Measurements from ENCODE around the gene TMED9. TPM values are rescaled to one million over a fixed set of nuclear protein-coding genes. Genes with fewer than 3 reads are reported as not detected.
A peak's percentile ranks its signal among the peaks of the same experiment; 100 is the strongest.

TMED9 gene
- total RNA-seq = 100 to 1,000 TPM in 3 of 4 donors, 10 to 100 TPM in 1; 96.5 to 141 (median 119) TPM

DNA sequence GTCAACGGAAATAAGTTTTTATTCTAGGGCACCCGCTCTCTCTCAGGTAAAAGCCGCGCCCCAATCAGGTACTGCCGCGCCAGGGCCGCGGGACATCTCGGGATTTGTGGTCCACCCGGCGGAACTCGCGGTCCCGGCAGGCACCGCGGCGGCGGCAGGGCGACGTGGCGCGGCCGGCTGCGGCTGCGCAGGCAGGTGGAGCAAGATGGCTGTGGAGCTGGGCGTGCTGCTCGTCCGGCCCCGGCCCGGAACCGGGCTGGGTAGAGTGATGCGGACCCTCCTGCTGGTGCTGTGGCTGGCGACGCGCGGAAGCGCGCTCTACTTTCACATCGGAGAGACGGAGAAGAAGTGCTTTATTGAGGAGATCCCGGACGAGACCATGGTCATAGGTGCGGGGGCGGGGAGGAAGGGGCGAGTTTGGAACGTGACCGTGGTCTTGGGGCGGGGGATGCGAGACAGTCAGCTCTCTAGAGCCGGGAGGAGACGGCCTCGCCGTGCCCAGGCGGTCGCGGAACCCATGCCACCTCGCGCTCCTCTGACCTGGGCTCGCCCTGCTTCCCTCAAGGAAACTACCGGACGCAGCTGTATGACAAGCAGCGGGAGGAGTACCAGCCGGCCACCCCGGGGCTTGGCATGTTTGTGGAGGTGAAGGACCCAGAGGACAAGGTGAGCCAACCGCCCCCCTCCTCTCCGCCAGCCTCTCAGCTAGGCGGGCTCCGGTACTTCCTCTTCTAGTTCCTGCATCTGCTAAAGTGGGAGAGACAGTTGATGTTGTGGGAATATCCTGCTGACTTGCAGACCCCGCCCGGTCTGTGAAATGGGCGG is at the start of gene TMED9:
TSS of gene TMED9 (plus strand) at position 194 of the 825 bp plus-strand sequence. CDS start at position 206, 12 bp downstream.
- peak within 1 kb of the TSS; percentile 81 to 92 (median 82) for H3K4me3 ChIP-seq
- DNase-seq = peak; percentile 58
- peaks cover 18 to 37% (median 35%) of the 10 kb centered on the region in 3 donors for H3K36me3 ChIP-seq
- no peaks in the 10 kb centered on the region for H3K9me3 ChIP-seq
- 0 to 2% methylated on average over 7 to 25 of the region's 71 CpGs for WGBS, 2 donors
- H3K27ac ChIP-seq = peak within 1 kb of the TSS; percentile 77 to 92 (median 89)
- intact Hi-C loops (cut with DNase I) = no loop called here
- peak in 3 of 4 donors; percentile 77 to 92 (median 87) for TF ChIP-seq POLR2A (IDR thresholded peaks at IDR 0.05)
- TF ChIP-seq, protein P1, sequence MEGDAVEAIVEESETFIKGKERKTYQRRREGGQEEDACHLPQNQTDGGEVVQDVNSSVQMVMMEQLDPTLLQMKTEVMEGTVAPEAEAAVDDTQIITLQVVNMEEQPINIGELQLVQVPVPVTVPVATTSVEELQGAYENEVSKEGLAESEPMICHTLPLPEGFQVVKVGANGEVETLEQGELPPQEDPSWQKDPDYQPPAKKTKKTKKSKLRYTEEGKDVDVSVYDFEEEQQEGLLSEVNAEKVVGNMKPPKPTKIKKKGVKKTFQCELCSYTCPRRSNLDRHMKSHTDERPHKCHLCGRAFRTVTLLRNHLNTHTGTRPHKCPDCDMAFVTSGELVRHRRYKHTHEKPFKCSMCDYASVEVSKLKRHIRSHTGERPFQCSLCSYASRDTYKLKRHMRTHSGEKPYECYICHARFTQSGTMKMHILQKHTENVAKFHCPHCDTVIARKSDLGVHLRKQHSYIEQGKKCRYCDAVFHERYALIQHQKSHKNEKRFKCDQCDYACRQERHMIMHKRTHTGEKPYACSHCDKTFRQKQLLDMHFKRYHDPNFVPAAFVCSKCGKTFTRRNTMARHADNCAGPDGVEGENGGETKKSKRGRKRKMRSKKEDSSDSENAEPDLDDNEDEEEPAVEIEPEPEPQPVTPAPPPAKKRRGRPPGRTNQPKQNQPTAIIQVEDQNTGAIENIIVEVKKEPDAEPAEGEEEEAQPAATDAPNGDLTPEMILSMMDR (IDR thresholded peaks at IDR 0.05) = peak in 4 of 6 experiments; percentile 20 to 45 (median 34)
- H3K27me3 ChIP-seq = peaks cover 0 to 27% (median 0%) of the 10 kb centered on the region in 4 donors
- peaks cover 9 to 24% (median 11%) of the 10 kb centered on the region in 3 donors for H3K4me1 ChIP-seq

DNA sequence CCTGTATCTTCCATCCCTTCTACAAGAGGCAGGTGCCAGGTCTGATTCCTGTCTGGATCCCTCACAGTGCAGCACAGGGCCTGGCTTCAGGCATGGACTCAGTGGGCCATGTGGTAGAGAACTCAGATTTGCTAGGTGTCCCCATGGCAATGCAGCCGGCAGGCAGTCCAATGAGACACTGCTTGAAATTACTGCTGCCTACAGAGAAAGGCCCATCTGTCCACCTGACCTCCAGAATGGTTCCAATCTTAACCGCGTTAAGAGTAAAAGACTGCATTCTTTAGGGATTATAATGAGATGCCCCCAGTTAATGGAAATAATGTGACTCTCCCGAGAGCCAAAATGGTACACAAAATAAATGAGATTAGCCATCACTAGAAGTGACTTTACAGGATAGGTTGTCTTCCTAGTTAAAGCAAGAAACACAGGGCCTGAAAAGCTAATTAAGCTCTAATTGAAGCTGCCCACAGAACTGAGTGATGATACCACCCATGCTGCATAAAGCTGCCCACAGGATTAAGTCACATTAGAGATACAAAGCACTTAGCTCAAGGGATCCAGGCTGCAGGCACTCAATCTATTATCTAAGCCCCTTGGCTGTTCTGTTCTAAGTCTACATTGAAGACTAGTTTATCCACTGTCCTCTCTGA is 49.1 kb upstream of the TMED9 start:
- no peak overlapping the region for H3K4me3 ChIP-seq
- peaks cover 0 to 15% (median 0%) of the 10 kb centered on the region in 3 donors for H3K36me3 ChIP-seq
- H3K27ac ChIP-seq = peak overlapping the region in 1 of 4 donors; percentile 9
- DNase-seq = no peak
- TF ChIP-seq, protein P1 (IDR thresholded peaks at IDR 0.05) = no peak
- TF ChIP-seq POLR2A (IDR thresholded peaks at IDR 0.05) = no peak
- WGBS, 2 donors = 86 to 96% methylated on average over 2 to 3 of the region's 4 CpGs
- intact Hi-C loops (cut with DNase I) = no loop called here
- no peaks in the 10 kb centered on the region for H3K9me3 ChIP-seq
- peaks cover 39 to 94% (median 65%) of the 10 kb centered on the region in 3 donors for H3K4me1 ChIP-seq
- H3K27me3 ChIP-seq = no peaks in the 10 kb centered on the region

DNA sequence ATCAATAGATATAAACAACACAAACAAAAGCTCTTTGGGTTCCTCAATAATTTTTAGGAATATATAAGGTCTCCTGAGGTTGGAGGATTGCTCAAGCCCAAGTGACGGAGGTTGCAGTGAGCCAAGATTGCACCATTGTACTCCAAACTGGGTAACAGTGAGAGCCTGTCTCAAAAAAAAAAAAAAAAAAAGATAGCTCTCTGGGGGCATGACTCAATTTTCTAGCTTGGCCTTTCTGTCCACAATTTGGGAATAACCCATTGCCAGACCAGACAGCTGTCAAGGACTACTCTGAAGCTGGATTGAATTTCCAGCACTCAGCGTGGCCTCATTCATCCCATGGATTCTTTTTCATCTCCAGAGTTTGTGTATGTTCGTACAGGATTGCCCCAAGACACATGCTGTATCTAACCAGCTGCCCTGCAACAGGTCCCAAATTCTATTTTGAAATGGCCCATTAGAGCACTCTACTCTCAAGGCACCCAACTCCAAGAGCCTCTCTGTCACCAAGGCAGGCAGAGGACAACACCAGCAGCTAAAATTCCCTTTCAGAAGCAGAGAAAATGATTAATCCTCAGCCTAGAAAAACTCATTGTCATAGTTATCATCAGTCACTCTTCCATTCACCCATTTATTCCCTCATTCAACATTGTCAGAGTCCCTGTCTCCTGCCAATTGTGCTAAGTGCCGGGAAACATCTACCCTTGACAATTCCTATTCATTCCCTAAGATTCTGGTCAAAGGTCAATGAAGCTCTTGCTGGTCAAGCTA is 46.3 kb upstream of the TMED9 start:
- Histone ChIP-seq H3K9me3 (no peaks in the 10 kb centered on the region), H3K4me1 (peaks cover 30 to 92% (median 50%) of the 10 kb centered on the region in 3 donors), H3K4me3 (peak overlapping the region in 1 of 4 donors; percentile 16), H3K36me3 (peaks cover 0 to 10% (median 0%) of the 10 kb centered on the region in 3 donors), H3K27ac (peak overlapping the region; percentile 73 to 94 (median 86)), H3K27me3 (no peaks in the 10 kb centered on the region)
- no peak for DNase-seq
- 28 to 39% methylated on average over 4 of the region's 4 CpGs for WGBS, 2 donors
- no peak for TF ChIP-seq POLR2A (IDR thresholded peaks at IDR 0.05)
- TF ChIP-seq, protein P1 (IDR thresholded peaks at IDR 0.05) = no peak
- intact Hi-C loops (cut with DNase I) = no loop called here

DNA sequence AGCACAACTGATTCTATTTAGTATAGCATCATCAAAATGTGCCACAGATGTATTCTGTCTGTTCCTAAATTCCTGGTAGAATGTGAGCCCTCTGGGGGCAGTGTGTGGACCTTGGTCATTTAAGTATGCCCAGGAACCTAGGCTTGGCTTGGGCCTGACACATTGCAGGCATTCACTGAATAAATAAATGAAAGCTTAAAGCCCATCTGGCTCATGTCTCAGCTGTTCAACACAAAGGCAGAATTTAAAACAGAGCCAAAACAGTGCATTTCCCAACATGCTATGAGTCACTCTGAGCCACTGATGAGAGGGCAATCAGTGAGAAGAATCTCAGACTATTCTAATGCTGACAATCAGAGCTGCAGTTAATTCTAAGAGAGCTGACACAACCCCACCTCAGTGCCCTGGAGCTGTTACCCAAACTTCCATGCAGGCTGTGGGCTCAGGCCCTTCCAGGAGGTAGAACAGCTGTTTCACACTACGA is 45.7 kb upstream of the TMED9 start:
- H3K4me3 ChIP-seq = peak overlapping the region in 1 of 4 donors; percentile 16
- no peak for TF ChIP-seq POLR2A (IDR thresholded peaks at IDR 0.05)
- TF ChIP-seq, protein P1 (IDR thresholded peaks at IDR 0.05) = no peak
- intact Hi-C loops (cut with DNase I) = no loop called here
- H3K9me3 ChIP-seq = no peaks in the 10 kb centered on the region
- 67% methylated on average over 1 of the region's 1 CpG; no CpG with 5 or more reads in 1 of the 2 donors for WGBS, 2 donors
- peak overlapping the region; percentile 73 to 94 (median 86) for H3K27ac ChIP-seq
- DNase-seq = no peak
- no peaks in the 10 kb centered on the region for H3K27me3 ChIP-seq
- H3K36me3 ChIP-seq = peaks cover 0 to 16% (median 0%) of the 10 kb centered on the region in 3 donors
- peaks cover 30 to 92% (median 50%) of the 10 kb centered on the region in 3 donors for H3K4me1 ChIP-seq
